ENCODE results near the gene EXOC4.

Gene EXOC4

DNA sequence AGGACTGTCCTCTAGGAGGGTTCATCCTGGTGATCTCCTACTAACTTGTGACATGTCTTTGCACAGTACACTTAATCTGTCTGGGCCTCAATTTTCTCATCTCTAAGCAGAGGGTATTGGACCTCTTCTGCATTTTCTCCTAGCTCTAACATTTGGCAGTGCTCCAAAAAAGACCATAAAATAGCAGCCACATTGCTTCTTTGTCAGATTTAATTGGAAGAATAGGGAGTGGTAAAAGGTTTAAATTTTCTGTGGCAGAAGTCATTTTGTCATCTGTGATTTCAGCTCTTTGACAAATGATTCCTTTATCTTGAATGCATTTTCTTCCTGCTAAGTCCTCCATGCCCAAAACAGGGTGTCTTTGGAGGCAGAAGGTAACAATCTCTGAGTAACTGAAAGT is 584.3 kb downstream of the EXOC4 start:
- 0 out of 2 replicates have a peak, but pooled peaks cover 3% of the 10 kb centered on the region for H3K9me3 ChIP-seq (ENCODE audit: low read length)
- no peaks in the 10 kb centered on the region for H3K36me3 ChIP-seq (ENCODE audit: insufficient read depth, low read length)
- H3K9ac ChIP-seq (ENCODE audit: low read length) = no peak overlapping the region
- no peaks in the 10 kb centered on the region for H3F3A ChIP-seq (ENCODE audit: insufficient read depth, low read length)
- H3K27ac ChIP-seq (ENCODE audit: low read depth, low read length, poor library complexity, severe bottlenecking) = no peak overlapping the region
- H3K9me2 ChIP-seq (ENCODE audit: low read depth, low read length) = no peaks in the 10 kb centered on the region
- H3K4me3 ChIP-seq (ENCODE audit: low read depth, low read length, poor library complexity, severe bottlenecking) = no peak overlapping the region
- H2AFZ ChIP-seq (ENCODE audit: low read length) = no peak overlapping the region
- H3K27me3 ChIP-seq (ENCODE audit: insufficient read depth, low read length) = no peaks in the 10 kb centered on the region
- no peaks in the 10 kb centered on the region for H3K79me2 ChIP-seq (ENCODE audit: insufficient read depth, low read length)
- no peak for TF ChIP-seq EZH2 (IDR thresholded peaks at IDR 0.05; ENCODE audit: borderline replicate concordance, low read length)
- TF ChIP-seq, protein P1, sequence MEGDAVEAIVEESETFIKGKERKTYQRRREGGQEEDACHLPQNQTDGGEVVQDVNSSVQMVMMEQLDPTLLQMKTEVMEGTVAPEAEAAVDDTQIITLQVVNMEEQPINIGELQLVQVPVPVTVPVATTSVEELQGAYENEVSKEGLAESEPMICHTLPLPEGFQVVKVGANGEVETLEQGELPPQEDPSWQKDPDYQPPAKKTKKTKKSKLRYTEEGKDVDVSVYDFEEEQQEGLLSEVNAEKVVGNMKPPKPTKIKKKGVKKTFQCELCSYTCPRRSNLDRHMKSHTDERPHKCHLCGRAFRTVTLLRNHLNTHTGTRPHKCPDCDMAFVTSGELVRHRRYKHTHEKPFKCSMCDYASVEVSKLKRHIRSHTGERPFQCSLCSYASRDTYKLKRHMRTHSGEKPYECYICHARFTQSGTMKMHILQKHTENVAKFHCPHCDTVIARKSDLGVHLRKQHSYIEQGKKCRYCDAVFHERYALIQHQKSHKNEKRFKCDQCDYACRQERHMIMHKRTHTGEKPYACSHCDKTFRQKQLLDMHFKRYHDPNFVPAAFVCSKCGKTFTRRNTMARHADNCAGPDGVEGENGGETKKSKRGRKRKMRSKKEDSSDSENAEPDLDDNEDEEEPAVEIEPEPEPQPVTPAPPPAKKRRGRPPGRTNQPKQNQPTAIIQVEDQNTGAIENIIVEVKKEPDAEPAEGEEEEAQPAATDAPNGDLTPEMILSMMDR (IDR thresholded peaks at IDR 0.05; ENCODE audit: low read length) = no peak
- no peaks in the 10 kb centered on the region for H3K4me1 ChIP-seq (ENCODE audit: insufficient read depth, low read length, severe bottlenecking)
- no peak overlapping the region for H3K4me2 ChIP-seq (ENCODE audit: low read length)
- no peaks in the 10 kb centered on the region for H4K20me1 ChIP-seq (ENCODE audit: insufficient read depth, low read length)

DNA sequence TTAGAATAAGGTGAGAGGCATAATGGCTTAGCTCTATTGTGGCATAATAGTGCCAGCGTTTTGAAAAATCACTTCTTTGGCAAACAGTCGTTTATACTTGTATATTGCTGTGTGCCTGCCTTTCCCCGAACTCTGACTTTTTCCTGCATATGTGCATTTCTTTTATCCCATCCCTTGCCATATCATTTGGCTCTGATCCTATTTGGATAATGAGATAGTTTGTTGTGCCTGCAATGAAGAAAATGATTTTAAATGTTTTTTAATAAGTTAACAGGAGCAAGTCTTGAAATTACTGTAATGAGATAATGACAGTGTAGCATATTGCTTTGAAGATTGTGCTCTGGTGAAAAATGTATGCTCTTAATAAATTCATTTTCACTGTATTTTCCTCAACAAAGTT is 586.2 kb downstream of the EXOC4 start:
- no peak overlapping the region for H3K4me3 ChIP-seq (ENCODE audit: low read depth, low read length, poor library complexity, severe bottlenecking)
- no peaks in the 10 kb centered on the region for H3K79me2 ChIP-seq (ENCODE audit: insufficient read depth, low read length)
- no peak overlapping the region for H3K4me2 ChIP-seq (ENCODE audit: low read length)
- H2AFZ ChIP-seq (ENCODE audit: low read length) = no peak overlapping the region
- no peaks in the 10 kb centered on the region for H4K20me1 ChIP-seq (ENCODE audit: insufficient read depth, low read length)
- H3K9ac ChIP-seq (ENCODE audit: low read length) = no peak overlapping the region
- no peaks in the 10 kb centered on the region for H3K9me2 ChIP-seq (ENCODE audit: low read depth, low read length)
- H3K4me1 ChIP-seq (ENCODE audit: insufficient read depth, low read length, severe bottlenecking) = no peaks in the 10 kb centered on the region
- H3K9me3 ChIP-seq (ENCODE audit: low read length) = no peaks in the 10 kb centered on the region
- no peaks in the 10 kb centered on the region for H3K27me3 ChIP-seq (ENCODE audit: insufficient read depth, low read length)
- no peak for TF ChIP-seq EZH2 (IDR thresholded peaks at IDR 0.05; ENCODE audit: borderline replicate concordance, low read length)
- TF ChIP-seq, protein P1 (IDR thresholded peaks at IDR 0.05; ENCODE audit: low read length) = no peak
- H3K27ac ChIP-seq (ENCODE audit: low read depth, low read length, poor library complexity, severe bottlenecking) = no peak overlapping the region
- no peaks in the 10 kb centered on the region for H3F3A ChIP-seq (ENCODE audit: insufficient read depth, low read length)
- H3K36me3 ChIP-seq (ENCODE audit: insufficient read depth, low read length) = no peaks in the 10 kb centered on the region

DNA sequence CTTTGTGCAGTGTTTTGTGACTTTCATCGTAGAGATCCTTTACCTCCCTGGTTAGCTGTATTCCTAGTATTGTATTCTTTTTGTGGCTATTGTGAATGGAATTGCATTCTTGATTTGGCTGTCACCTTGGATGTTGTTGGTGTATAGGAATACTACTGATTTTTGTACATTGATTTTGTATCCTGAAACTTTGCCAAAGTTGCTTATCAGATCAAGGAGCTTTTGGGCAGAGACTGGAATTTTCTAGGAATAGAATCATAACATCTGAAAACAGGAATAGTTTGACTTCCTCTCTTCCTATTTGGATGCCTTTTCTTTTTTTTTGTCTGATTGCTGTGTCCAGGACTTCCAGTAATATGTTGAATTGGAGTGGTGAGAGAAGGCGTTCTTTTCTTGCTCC is 590.5 kb downstream of the EXOC4 start:
- no peaks in the 10 kb centered on the region for H4K20me1 ChIP-seq (ENCODE audit: insufficient read depth, low read length)
- no peak overlapping the region for H3K27ac ChIP-seq (ENCODE audit: low read depth, low read length, poor library complexity, severe bottlenecking)
- H3K36me3 ChIP-seq (ENCODE audit: insufficient read depth, low read length) = no peaks in the 10 kb centered on the region
- H3K27me3 ChIP-seq (ENCODE audit: insufficient read depth, low read length) = no peaks in the 10 kb centered on the region
- no peak for TF ChIP-seq EZH2 (IDR thresholded peaks at IDR 0.05; ENCODE audit: borderline replicate concordance, low read length)
- TF ChIP-seq, protein P1 (IDR thresholded peaks at IDR 0.05; ENCODE audit: low read length) = no peak
- H3K4me1 ChIP-seq (ENCODE audit: insufficient read depth, low read length, severe bottlenecking) = no peaks in the 10 kb centered on the region
- H3F3A ChIP-seq (ENCODE audit: insufficient read depth, low read length) = no peaks in the 10 kb centered on the region
- H3K4me2 ChIP-seq (ENCODE audit: low read length) = no peak overlapping the region
- no peak overlapping the region for H3K4me3 ChIP-seq (ENCODE audit: low read depth, low read length, poor library complexity, severe bottlenecking)
- no peaks in the 10 kb centered on the region for H3K9me2 ChIP-seq (ENCODE audit: low read depth, low read length)
- H3K79me2 ChIP-seq (ENCODE audit: insufficient read depth, low read length) = no peaks in the 10 kb centered on the region
- no peaks in the 10 kb centered on the region for H3K9me3 ChIP-seq (ENCODE audit: low read length)
- H3K9ac ChIP-seq (ENCODE audit: low read length) = no peak overlapping the region
- no peak overlapping the region for H2AFZ ChIP-seq (ENCODE audit: low read length)

All from OCI-LY1 (cell line).